Jurkat, Clone E6-1 (cell line): ENCODE measurements around the gene NREP.
"Not testable (repeated sequence)": the region's sequence is repeated elsewhere in the genome, so short reads cannot be mapped to it uniquely, and the experiment has no call there.

ENCODE experiments used
- DNase-seq: peaks from one replicate; pipeline ENCODE4 v3.0.0-alpha.2; 2011; ENCODE audit warnings: low read depth, low spot score
- H3K4me3 ChIP-seq: 2 replicates; pipeline ENCODE4 v1.5.1; 2011; ENCODE audit warnings: mild to moderate bottlenecking, low read length, control low read depth, moderate library complexity

NREP gene

GRCh38 chr5:111743988-111744387 lies 13.0 kb downstream of the NREP start:
- H3K4me3 ChIP-seq, result no peak overlapping the region
- no peak for DNase-seq

GRCh38 chr5:111743512-111743911 lies 13.5 kb downstream of the NREP start:
- H3K4me3 ChIP-seq, result no peak overlapping the region
- DNase-seq, result no peak

- DNase-seq, result peak; percentile 64
- peak overlapping the region; percentile 41 for H3K4me3 ChIP-seq
Observed at GRCh38 chr5:111742177-111742994, 14.6 kb downstream of the NREP start.

- DNase-seq, result peak; percentile 92
- peak overlapping the region; percentile 41 for H3K4me3 ChIP-seq
Observed at GRCh38 chr5:111741278-111741677, 15.7 kb downstream of the NREP start.

GRCh38 chr5:111739416-111739815 lies 17.6 kb downstream of the NREP start:
- H3K4me3 ChIP-seq, result no peak overlapping the region
- no peak for DNase-seq

GRCh38 chr5:111738118-111738517 lies 18.9 kb downstream of the NREP start:
- DNase-seq, result no peak
- no peak overlapping the region for H3K4me3 ChIP-seq

GRCh38 chr5:111737716-111738115 lies 19.3 kb downstream of the NREP start:
- no peak for DNase-seq
- H3K4me3 ChIP-seq, result no peak overlapping the region

GRCh38 chr5:111735583-111736270 lies 21.3 kb downstream of the NREP start:
- DNase-seq, result no peak
- no peak overlapping the region for H3K4me3 ChIP-seq

GRCh38 chr5:111734597-111734996 lies 22.4 kb downstream of the NREP start:
- H3K4me3 ChIP-seq, result no peak overlapping the region
- DNase-seq, result no peak

GRCh38 chr5:111734013-111734412 lies 23.0 kb downstream of the NREP start:
- no peak overlapping the region for H3K4me3 ChIP-seq
- peak; percentile 67 for DNase-seq

- no peak overlapping the region for H3K4me3 ChIP-seq
- DNase-seq, result no peak
Observed at GRCh38 chr5:111733571-111733970, 23.4 kb downstream of the NREP start.

GRCh38 chr5:111731638-111732037 lies 25.4 kb downstream of the NREP start:
- H3K4me3 ChIP-seq, result no peak overlapping the region
- no peak for DNase-seq

- H3K4me3 ChIP-seq, result no peak overlapping the region
- no peak for DNase-seq
Observed at GRCh38 chr5:111730659-111731382, 26.2 kb downstream of the NREP start.

- DNase-seq, result no peak
- no peak overlapping the region for H3K4me3 ChIP-seq
Observed at GRCh38 chr5:111728941-111729340, 28.1 kb downstream of the NREP start.

- DNase-seq, result no peak
- no peak overlapping the region for H3K4me3 ChIP-seq
Observed at GRCh38 chr5:111726986-111727385, 30.0 kb downstream of the NREP start.

GRCh38 chr5:111722140-111722539 lies 34.9 kb downstream of the NREP start:
- no peak for DNase-seq
- no peak overlapping the region for H3K4me3 ChIP-seq

GRCh38 chr5:111720333-111720890 lies 36.6 kb downstream of the NREP start:
- peak; percentile 75 for DNase-seq
- H3K4me3 ChIP-seq, result no peak overlapping the region

- H3K4me3 ChIP-seq, result no peak overlapping the region
- DNase-seq, result no peak
Observed at GRCh38 chr5:111719773-111720172, 37.2 kb downstream of the NREP start.

GRCh38 chr5:111716789-111717188 lies 40.2 kb downstream of the NREP start:
- H3K4me3 ChIP-seq, DNase-seq: not testable (repeated sequence)
